ENCODE results near the gene SLC1A2. TPM values are rescaled to one million over a fixed set of nuclear protein-coding genes. Genes with fewer than 3 reads are reported as not detected.

SLC1A2 gene
- total and polyA plus RNA-seq, 2 donors (not counting 3 experiments of a cell fraction or from before 2014, with no cell fraction given): not detected

DNA sequence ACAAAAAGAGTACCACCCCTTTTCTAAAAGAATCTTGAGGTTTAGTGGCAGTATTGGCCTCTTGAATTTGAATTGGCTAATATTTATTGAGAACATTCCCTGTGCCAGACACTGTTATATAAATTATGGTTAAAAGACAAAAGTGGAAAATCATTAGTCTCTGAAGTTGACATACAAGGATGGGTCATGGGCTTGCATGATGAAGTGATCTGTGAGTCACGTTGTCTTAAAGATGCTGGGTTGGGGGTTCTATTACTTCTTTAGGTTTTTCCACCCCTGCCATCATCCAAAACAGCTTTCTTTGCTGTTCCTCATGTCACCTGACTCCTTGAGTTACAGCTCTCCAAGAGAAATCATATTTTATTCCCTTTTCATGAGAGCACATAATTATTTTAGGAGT, 195.4 kb downstream of the SLC1A2 start:
- no peak overlapping the region for H3K4me3 ChIP-seq (replicated peaks in 1 of 3; ENCODE audit: insufficient read depth in 1 of 3, low read depth in 1 of 3, low read length in 3 of 3)
- FAIRE-seq: no peak

DNA sequence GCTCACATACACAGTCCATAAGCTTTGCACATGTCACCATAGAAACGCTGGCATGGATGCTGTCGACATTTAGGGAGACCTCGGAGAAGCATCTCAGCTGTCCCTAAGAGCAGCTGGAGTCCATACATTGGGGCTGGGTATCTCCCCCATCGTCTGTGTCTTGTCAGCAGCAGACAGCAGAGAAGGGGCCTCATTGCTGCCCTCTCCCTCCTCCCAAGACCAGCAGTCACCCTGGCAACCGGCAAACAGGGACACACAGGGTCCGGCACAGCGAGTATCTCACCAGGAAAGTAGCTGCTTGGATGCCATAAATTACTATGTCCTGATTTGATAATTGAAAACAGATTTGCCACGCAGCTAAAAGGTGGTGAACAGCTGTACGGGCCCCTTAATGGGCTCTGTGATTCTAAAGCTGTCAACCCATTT, 196.0 kb downstream of the SLC1A2 start:
- no TSS peak for BruUV-seq (replicated peaks)
- dilution Hi-C loops (cut with MboI; ENCODE audit: extremely low pct_ligation_motif_present, low sequenced_read_pairs) (no loop called here), intact Hi-C loops (cut with micrococcal nuclease) (no loop called here)
- no peaks in the 10 kb centered on the region for H3K4me1 ChIP-seq (ENCODE audit: control insufficient read depth, extremely low read depth, insufficient read depth, low read length)
- H2AFZ ChIP-seq (ENCODE audit: low read depth, low read length): no peak overlapping the region
- H3K9me1 ChIP-seq (replicated peaks; ENCODE audit: control insufficient read depth, extremely low read depth, insufficient read depth, low read length): no peaks in the 10 kb centered on the region
- H3K27me3 ChIP-seq (ENCODE audit: control insufficient read depth in 2 of 2, insufficient read depth in 2 of 2, low read length in 2 of 2): no peaks in the 10 kb centered on the region
- FAIRE-seq (no peak), DNase-seq (ENCODE audit: low read depth, low spot score) (no peak)
- no peaks in the 10 kb centered on the region for H3K36me3 ChIP-seq (ENCODE audit: control insufficient read depth in 2 of 2, extremely low read depth in 1 of 2, insufficient read depth in 2 of 2, low read length in 2 of 2)
- H3K9me3 ChIP-seq (replicated peaks; ENCODE audit: control insufficient read depth, insufficient read depth, low read length): no peaks in the 10 kb centered on the region
- POLR2A ChIA-PET: no interaction called here
- H4K20me1 ChIP-seq (replicated peaks; ENCODE audit: control insufficient read depth, extremely low read depth, insufficient read depth, low read length): no peaks in the 10 kb centered on the region
- CTCF ChIA-PET: interaction anchor here (0.9 to 1.6 kb wide), 4 partner anchors 9 to 18 kb away, joined by 3 to 6 read pairs (median 3); no protein-coding TSS in a partner anchor
- H3K9ac ChIP-seq (replicated peaks; ENCODE audit: extremely low read depth, insufficient read depth, low read length): no peak overlapping the region
- H3K79me2 ChIP-seq (ENCODE audit: control insufficient read depth, insufficient read depth, low read length): no peaks in the 10 kb centered on the region
- TF ChIP-seq, protein P1, sequence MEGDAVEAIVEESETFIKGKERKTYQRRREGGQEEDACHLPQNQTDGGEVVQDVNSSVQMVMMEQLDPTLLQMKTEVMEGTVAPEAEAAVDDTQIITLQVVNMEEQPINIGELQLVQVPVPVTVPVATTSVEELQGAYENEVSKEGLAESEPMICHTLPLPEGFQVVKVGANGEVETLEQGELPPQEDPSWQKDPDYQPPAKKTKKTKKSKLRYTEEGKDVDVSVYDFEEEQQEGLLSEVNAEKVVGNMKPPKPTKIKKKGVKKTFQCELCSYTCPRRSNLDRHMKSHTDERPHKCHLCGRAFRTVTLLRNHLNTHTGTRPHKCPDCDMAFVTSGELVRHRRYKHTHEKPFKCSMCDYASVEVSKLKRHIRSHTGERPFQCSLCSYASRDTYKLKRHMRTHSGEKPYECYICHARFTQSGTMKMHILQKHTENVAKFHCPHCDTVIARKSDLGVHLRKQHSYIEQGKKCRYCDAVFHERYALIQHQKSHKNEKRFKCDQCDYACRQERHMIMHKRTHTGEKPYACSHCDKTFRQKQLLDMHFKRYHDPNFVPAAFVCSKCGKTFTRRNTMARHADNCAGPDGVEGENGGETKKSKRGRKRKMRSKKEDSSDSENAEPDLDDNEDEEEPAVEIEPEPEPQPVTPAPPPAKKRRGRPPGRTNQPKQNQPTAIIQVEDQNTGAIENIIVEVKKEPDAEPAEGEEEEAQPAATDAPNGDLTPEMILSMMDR (IDR thresholded peaks at IDR 0.05; ENCODE audit: extremely low read depth in 1 of 2, insufficient read depth in 1 of 2, low read depth in 1 of 2, low read length in 2 of 2): no peak
- no peak for TF ChIP-seq FOS (IDR thresholded peaks at IDR 0.05; ENCODE audit: borderline replicate concordance, insufficient read depth, low read length)
- no peak for TF ChIP-seq POLR2AphosphoS5 (IDR thresholded peaks at IDR 0.05; ENCODE audit: insufficient read depth, low read depth, low read length)
- no peak for TF ChIP-seq GATA2 (IDR thresholded peaks at IDR 0.05; ENCODE audit: insufficient read depth, insufficient read length, low read depth, low read length)
- TF ChIP-seq MYC (IDR thresholded peaks at IDR 0.05; ENCODE audit: low read depth, low read length): no peak
- TF ChIP-seq JUN (IDR thresholded peaks at IDR 0.05; ENCODE audit: borderline replicate concordance, insufficient read depth, insufficient read length, low read depth): no peak
- no peak for TF ChIP-seq POLR2A (IDR thresholded peaks at IDR 0.05; ENCODE audit: low read depth, low read length)
- TF ChIP-seq EZH2 (IDR thresholded peaks at IDR 0.05; ENCODE audit: borderline replicate concordance, low read depth, low read length, severe bottlenecking): no peak
- TF ChIP-seq, protein P2, sequence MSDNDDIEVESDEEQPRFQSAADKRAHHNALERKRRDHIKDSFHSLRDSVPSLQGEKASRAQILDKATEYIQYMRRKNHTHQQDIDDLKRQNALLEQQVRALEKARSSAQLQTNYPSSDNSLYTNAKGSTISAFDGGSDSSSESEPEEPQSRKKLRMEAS (IDR thresholded peaks at IDR 0.05; ENCODE audit: insufficient read depth, insufficient read length): no peak
- no peak overlapping the region for H3K4me2 ChIP-seq (ENCODE audit: insufficient read depth, low read length)
- no peak overlapping the region for H3K27ac ChIP-seq (ENCODE audit: insufficient read depth, low read depth, low read length)
- no peak overlapping the region for H3K4me3 ChIP-seq (replicated peaks in 1 of 3; ENCODE audit: insufficient read depth in 1 of 3, low read depth in 1 of 3, low read length in 3 of 3)

More for the DNA sequence above, 195.4 kb downstream of the SLC1A2 start:
- H3K27me3 ChIP-seq (ENCODE audit: control insufficient read depth in 2 of 2, insufficient read depth in 2 of 2, low read length in 2 of 2): no peaks in the 10 kb centered on the region
- intact Hi-C loops (cut with micrococcal nuclease) (no loop called here), dilution Hi-C loops (cut with MboI; ENCODE audit: extremely low pct_ligation_motif_present, low sequenced_read_pairs) (no loop called here)
- no peaks in the 10 kb centered on the region for H3K9me1 ChIP-seq (replicated peaks; ENCODE audit: control insufficient read depth, extremely low read depth, insufficient read depth, low read length)
- H3K9ac ChIP-seq (replicated peaks; ENCODE audit: extremely low read depth, insufficient read depth, low read length): no peak overlapping the region
- H2AFZ ChIP-seq (ENCODE audit: low read depth, low read length): no peak overlapping the region
- H4K20me1 ChIP-seq (replicated peaks; ENCODE audit: control insufficient read depth, extremely low read depth, insufficient read depth, low read length): no peaks in the 10 kb centered on the region
- no peaks in the 10 kb centered on the region for H3K9me3 ChIP-seq (replicated peaks; ENCODE audit: control insufficient read depth, insufficient read depth, low read length)
- no peaks in the 10 kb centered on the region for H3K79me2 ChIP-seq (ENCODE audit: control insufficient read depth, insufficient read depth, low read length)
- DNase-seq (ENCODE audit: low read depth, low spot score): no peak
- no TSS peak for BruUV-seq (replicated peaks)
- no peaks in the 10 kb centered on the region for H3K4me1 ChIP-seq (ENCODE audit: control insufficient read depth, extremely low read depth, insufficient read depth, low read length)
- H3K36me3 ChIP-seq (ENCODE audit: control insufficient read depth in 2 of 2, extremely low read depth in 1 of 2, insufficient read depth in 2 of 2, low read length in 2 of 2): no peaks in the 10 kb centered on the region
- TF ChIP-seq FOS (IDR thresholded peaks at IDR 0.05; ENCODE audit: borderline replicate concordance, insufficient read depth, low read length): no peak
- TF ChIP-seq, protein P2 (IDR thresholded peaks at IDR 0.05; ENCODE audit: insufficient read depth, insufficient read length): no peak
- TF ChIP-seq MYC (IDR thresholded peaks at IDR 0.05; ENCODE audit: low read depth, low read length): no peak
- CTCF ChIA-PET: interaction anchor here (0.9 to 1.6 kb wide), 4 partner anchors 10 to 17 kb away, joined by 3 to 6 read pairs (median 3); no protein-coding TSS in a partner anchor
- no peak overlapping the region for H3K4me2 ChIP-seq (ENCODE audit: insufficient read depth, low read length)
- POLR2A ChIA-PET: no interaction called here
- H3K27ac ChIP-seq (ENCODE audit: insufficient read depth, low read depth, low read length): no peak overlapping the region

Measured in endothelial cell of umbilical vein (primary cell).